Transverse colon (tissue), 3 donors: ENCODE measurements around the gene OR10J5.

Source experiments
- EP300 ChIP-seq: sonication (generic); formaldehyde crosslinking; IDR thresholded peaks from one replicate; pipeline ENCODE4 v1.6.1; 2017; ENCODE audit warnings: antibody characterized with exemption, low read depth
- TF ChIP-seq, protein P1 (sequence below), 5 experiments: fragments of 200-600 bp in 3 of 5; fragments of 450-650 bp in 2 of 5; sonication (generic) in 3 of 5; IDR thresholded peaks; 1 replicate in 2 of 5; 2 replicates in 3 of 5; pipeline ENCODE4 v1.5.1; 2016 to 2017; ENCODE audit warnings: antibody characterized with exemption in 5 of 5, inconsistent platforms in 3 of 5, mild to moderate bottlenecking in 2 of 5, moderate library complexity in 1 of 5

DNA sequence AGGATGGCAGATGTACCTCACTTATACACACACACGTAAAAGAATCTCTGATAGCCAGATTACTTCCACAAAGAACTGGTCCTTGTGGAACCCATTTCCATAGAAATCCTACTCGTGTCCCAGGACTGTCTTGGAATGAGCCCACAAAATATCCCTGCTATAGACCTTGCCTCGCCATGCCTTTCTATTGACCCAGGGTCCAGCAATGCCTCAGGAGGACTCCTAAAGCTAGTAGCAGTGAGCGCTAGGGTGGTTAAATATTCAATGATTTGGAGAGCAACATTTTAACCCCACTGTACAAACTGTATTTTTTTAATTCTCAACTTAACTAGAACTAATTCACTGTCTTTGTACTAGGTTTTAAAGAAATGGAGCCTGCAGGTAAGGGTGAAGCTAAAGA, 26.9 kb downstream of the OR10J5 start:
- TF ChIP-seq EP300: no peak
- TF ChIP-seq, protein P1, sequence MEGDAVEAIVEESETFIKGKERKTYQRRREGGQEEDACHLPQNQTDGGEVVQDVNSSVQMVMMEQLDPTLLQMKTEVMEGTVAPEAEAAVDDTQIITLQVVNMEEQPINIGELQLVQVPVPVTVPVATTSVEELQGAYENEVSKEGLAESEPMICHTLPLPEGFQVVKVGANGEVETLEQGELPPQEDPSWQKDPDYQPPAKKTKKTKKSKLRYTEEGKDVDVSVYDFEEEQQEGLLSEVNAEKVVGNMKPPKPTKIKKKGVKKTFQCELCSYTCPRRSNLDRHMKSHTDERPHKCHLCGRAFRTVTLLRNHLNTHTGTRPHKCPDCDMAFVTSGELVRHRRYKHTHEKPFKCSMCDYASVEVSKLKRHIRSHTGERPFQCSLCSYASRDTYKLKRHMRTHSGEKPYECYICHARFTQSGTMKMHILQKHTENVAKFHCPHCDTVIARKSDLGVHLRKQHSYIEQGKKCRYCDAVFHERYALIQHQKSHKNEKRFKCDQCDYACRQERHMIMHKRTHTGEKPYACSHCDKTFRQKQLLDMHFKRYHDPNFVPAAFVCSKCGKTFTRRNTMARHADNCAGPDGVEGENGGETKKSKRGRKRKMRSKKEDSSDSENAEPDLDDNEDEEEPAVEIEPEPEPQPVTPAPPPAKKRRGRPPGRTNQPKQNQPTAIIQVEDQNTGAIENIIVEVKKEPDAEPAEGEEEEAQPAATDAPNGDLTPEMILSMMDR (IDR thresholded peaks at IDR 0.05): no peak
